Gastrocnemius medialis (tissue), 4 donors: Measurements from ENCODE around the gene FLT3LG.

Source experiments
- CTCF ChIP-seq, 5 experiments: fragments of 450-650 bp in 3 of 5; fragments of 200-600 bp in 2 of 5; sonication (generic) in 2 of 5; IDR thresholded peaks in 4 of 5; conservative IDR thresholded peaks in 1 of 5; 1 replicate in 4 of 5; 2 replicates in 1 of 5; pipeline ENCODE4 v1.5.1; 2016 to 2019; ENCODE audit warnings: antibody characterized with exemption in 5 of 5, mild to moderate bottlenecking in 3 of 5, moderate library complexity in 3 of 5
- POLR2A ChIP-seq, 2 donors: fragments of 450-650 bp; IDR thresholded peaks; one replicate each; pipeline ENCODE4 v1.6.1; 2017; ENCODE audit warnings: antibody characterized with exemption in 2 of 2, mild to moderate bottlenecking in 2 of 2, moderate library complexity in 2 of 2

GRCh38 chr19:49442771-49443365, 31.1 kb upstream of the FLT3LG start:
- TF ChIP-seq CTCF (IDR thresholded peaks at IDR 0.05 in 4 of 5, conservative IDR thresholded peaks at IDR 0.05 in 1 of 5) (no peak), POLR2A (IDR thresholded peaks at IDR 0.05) (no peak)
